Measurements from ENCODE around the gene RUFY4. TPM values are rescaled to one million over a fixed set of nuclear protein-coding genes. Genes with fewer than 3 reads are reported as not detected.

Gene RUFY4
- total RNA-seq, 2 experiments from 2014 or later, result not detected

- intact Hi-C loops (cut with micrococcal nuclease; ENCODE audit: unreplicated experiment), result no loop called here
Observed at GRCh38 chr2:218089259-218089658, 20.2 kb downstream of the RUFY4 start.

GRCh38 chr2:218091746-218092145 lies 22.7 kb downstream of the RUFY4 start:
- H3K4me2 ChIP-seq (ENCODE audit: low read length), result no peak overlapping the region
- H3K9me3 ChIP-seq (ENCODE audit: low read length), result no peaks in the 10 kb centered on the region
- CTCF ChIA-PET (ENCODE audit: unreplicated experiment), result no interaction called here
- TF ChIP-seq EZH2phosphoT487 (IDR thresholded peaks at IDR 0.05; ENCODE audit: borderline replicate concordance, low read depth, low read length) (no peak), CTCF (conservative IDR thresholded peaks at IDR 0.05; ENCODE audit: low read length) (no peak)
- POLR2A ChIA-PET, result no interaction called here
- H3K79me2 ChIP-seq (ENCODE audit: insufficient read depth, low read depth, low read length), result no peaks in the 10 kb centered on the region
- no peaks in the 10 kb centered on the region for H3K9me2 ChIP-seq (ENCODE audit: insufficient read depth, low read length)
- no peak overlapping the region for H2AFZ ChIP-seq (ENCODE audit: low read length)
- no peaks in the 10 kb centered on the region for H4K20me1 ChIP-seq (ENCODE audit: insufficient read depth, low read length)
- intact Hi-C loops (cut with micrococcal nuclease; ENCODE audit: unreplicated experiment), result no loop called here
- DNase-seq (ENCODE audit: low spot score), result no peak
- no TSS peak for BruUV-seq (replicated peaks)
- no peak overlapping the region for H3K4me3 ChIP-seq (ENCODE audit: low read depth, low read length, poor library complexity, severe bottlenecking)
- H3K4me1 ChIP-seq (ENCODE audit: insufficient read depth, low read length, poor library complexity, severe bottlenecking), result no peaks in the 10 kb centered on the region
- no peaks in the 10 kb centered on the region for H3K36me3 ChIP-seq (ENCODE audit: insufficient read depth, low read length)
- H3K27ac ChIP-seq (ENCODE audit: low read depth, low read length, poor library complexity, severe bottlenecking), result no peak overlapping the region

More at GRCh38 chr2:218089259-218089658, 20.2 kb downstream of the RUFY4 start:
- no peaks in the 10 kb centered on the region for H3K4me1 ChIP-seq (ENCODE audit: insufficient read depth, low read length, poor library complexity, severe bottlenecking)
- ChIA-PET CTCF (ENCODE audit: unreplicated experiment) (no interaction called here), POLR2A (no interaction called here)
- no peaks in the 10 kb centered on the region for H3K36me3 ChIP-seq (ENCODE audit: insufficient read depth, low read length)
- H3K9me2 ChIP-seq (ENCODE audit: insufficient read depth, low read length), result no peaks in the 10 kb centered on the region
- 0 out of 2 replicates have a peak, but pooled peaks cover 6% of the 10 kb centered on the region for H3K9me3 ChIP-seq (ENCODE audit: low read length)
- BruUV-seq (replicated peaks), result no TSS peak
- no peak overlapping the region for H3K4me3 ChIP-seq (ENCODE audit: low read depth, low read length, poor library complexity, severe bottlenecking)
- no peaks in the 10 kb centered on the region for H3K79me2 ChIP-seq (ENCODE audit: insufficient read depth, low read depth, low read length)
- H4K20me1 ChIP-seq (ENCODE audit: insufficient read depth, low read length), result no peaks in the 10 kb centered on the region
- DNase-seq (ENCODE audit: low spot score), result no peak
- H3K4me2 ChIP-seq (ENCODE audit: low read length), result no peak overlapping the region
- H2AFZ ChIP-seq (ENCODE audit: low read length), result no peak overlapping the region
- no peak overlapping the region for H3K27ac ChIP-seq (ENCODE audit: low read depth, low read length, poor library complexity, severe bottlenecking)
- TF ChIP-seq CTCF (conservative IDR thresholded peaks at IDR 0.05; ENCODE audit: low read length) (no peak), EZH2phosphoT487 (IDR thresholded peaks at IDR 0.05; ENCODE audit: borderline replicate concordance, low read depth, low read length) (no peak)

GRCh38 chr2:218093879-218094278 lies 24.8 kb downstream of the RUFY4 start:
- H3K4me3 ChIP-seq (ENCODE audit: low read depth, low read length, poor library complexity, severe bottlenecking), result no peak overlapping the region
- CTCF ChIA-PET (ENCODE audit: unreplicated experiment), result no interaction called here
- DNase-seq (ENCODE audit: low spot score), result no peak
- no peaks in the 10 kb centered on the region for H3K9me2 ChIP-seq (ENCODE audit: insufficient read depth, low read length)
- H3K27ac ChIP-seq (ENCODE audit: low read depth, low read length, poor library complexity, severe bottlenecking), result no peak overlapping the region
- H3K4me1 ChIP-seq (ENCODE audit: insufficient read depth, low read length, poor library complexity, severe bottlenecking), result no peaks in the 10 kb centered on the region
- H2AFZ ChIP-seq (ENCODE audit: low read length), result no peak overlapping the region
- H3K79me2 ChIP-seq (ENCODE audit: insufficient read depth, low read depth, low read length), result no peaks in the 10 kb centered on the region
- intact Hi-C loops (cut with micrococcal nuclease; ENCODE audit: unreplicated experiment), result no loop called here
- TF ChIP-seq CTCF (conservative IDR thresholded peaks at IDR 0.05; ENCODE audit: low read length) (peak; percentile 48), EZH2phosphoT487 (IDR thresholded peaks at IDR 0.05; ENCODE audit: borderline replicate concordance, low read depth, low read length) (no peak)
- H3K9me3 ChIP-seq (ENCODE audit: low read length), result no peaks in the 10 kb centered on the region
- no peaks in the 10 kb centered on the region for H3K36me3 ChIP-seq (ENCODE audit: insufficient read depth, low read length)
- H3K4me2 ChIP-seq (ENCODE audit: low read length), result no peak overlapping the region
- no TSS peak for BruUV-seq (replicated peaks)
- H4K20me1 ChIP-seq (ENCODE audit: insufficient read depth, low read length), result no peaks in the 10 kb centered on the region
- POLR2A ChIA-PET, result no interaction called here

Measured in OCI-LY7 (cell line).